Heart left ventricle (tissue), 16 donors: Measurements from ENCODE around the gene CPE. TPM values are rescaled to one million over a fixed set of nuclear protein-coding genes. Genes with fewer than 3 reads are reported as not detected.

Source experiments
- ATAC-seq, 4 donors: fragments of 200-7000 bp; cut with Tn5 transposase; one replicate each; pipeline ENCODE4 v1.9.1; 2020 to 2022; ENCODE audit warnings: moderate library complexity in 4 of 4, mild to moderate bottlenecking in 3 of 4, moderate number of reproducible peaks in 1 of 4
- DNase-seq, 5 donors: peaks; one replicate each; pipeline ENCODE4 v3.0.0-alpha.2; 2020
- H3K27ac ChIP-seq, 12 donors: fragments of 200-600 bp; sonication (generic) in 4 of 12; one replicate each; pipeline versions ENCODE4 v1.5.0 to v1.8.0; 2016 to 2022; ENCODE audit warnings: mild to moderate bottlenecking in 2 of 12
- H3K27me3 ChIP-seq, 9 donors: fragments of 200-600 bp; sonication (generic) in 2 of 9; one replicate each; pipeline versions ENCODE4 v1.5.1 to v1.8.0; 2016 to 2022; ENCODE audit warnings: mild to moderate bottlenecking in 3 of 9
- H3K36me3 ChIP-seq, 9 donors: fragments of 200-600 bp; sonication (generic) in 2 of 9; one replicate each; pipeline versions ENCODE4 v1.5.0 to v1.8.0; 2018 to 2022; ENCODE audit warnings: mild to moderate bottlenecking in 2 of 9
- H3K4me1 ChIP-seq, 12 donors: fragments of 200-600 bp; sonication (generic) in 4 of 12; one replicate each; pipeline versions ENCODE4 v1.5.0 to v1.8.0; 2016 to 2022; ENCODE audit warnings: mild to moderate bottlenecking in 3 of 12
- H3K4me3 ChIP-seq, 12 donors: fragments of 200-600 bp; sonication (generic) in 4 of 12; one replicate each; pipeline versions ENCODE4 v1.5.0 to v1.8.0; 2017 to 2022; ENCODE audit warnings: mild to moderate bottlenecking in 9 of 12, moderate library complexity in 4 of 12
- H3K9me3 ChIP-seq, 12 donors: fragments of 200-600 bp; sonication (generic) in 4 of 12; one replicate each; pipeline versions ENCODE4 v1.5.0 to v1.8.0; 2016 to 2022; ENCODE audit warnings: mild to moderate bottlenecking in 1 of 12
- CTCF ChIP-seq, 12 donors: fragments of 200-600 bp; sonication (generic) in 4 of 12; IDR thresholded peaks; one replicate each; pipeline versions ENCODE4 v1.5.0 to v1.8.0; 2018 to 2022; ENCODE audit warnings: antibody characterized with exemption in 12 of 12, mild to moderate bottlenecking in 5 of 12
- POLR2A ChIP-seq, 2 donors: fragments of 450-650 bp; IDR thresholded peaks; one replicate each; pipeline ENCODE4 v1.6.1; 2017; ENCODE audit warnings: antibody characterized with exemption in 2 of 2, mild to moderate bottlenecking in 2 of 2, moderate library complexity in 2 of 2
- WGBS, 4 donors: extraction: QIAGEN DNeasy Blood & Tissue Kit in 2 of 4; methylation state at CpG; one replicate each; pipeline versions ENCODE4 v1.1.5 to v1.1.7; 2013 to 2018; 5-methylcytosine and 5-hydroxymethylcytosine counted together
- intact Hi-C, 10 donors: fragments of 100-400 bp; cut with DNase I; formaldehyde crosslinking; loops; one replicate each; pipeline versions ENCODE4 v1.11.1 to v1.14.2; 2022
- polyA plus RNA-seq, 2 donors: library from polyadenylated mRNA; stranded (reverse); fragments of 200-250 nt; gene quantifications; one replicate each; pipeline ENCODE4 v1.2.3, GENCODE V29; 2013
- total RNA-seq, 9 donors: library from RNA; depleted of rRNA in 2 of 9; stranded (reverse); fragments of >200 nt in 2 of 9; fragmentation: NEBNext Ultra II Directional in 3 of 9; extraction: Animal tissue kit (Norgen Biotek cat#: 25700) in 3 of 9; gene quantifications; one replicate each; pipeline versions ENCODE4 v1.1.0 to v1.2.4, GENCODE V29; 2016 to 2023
- donor health status: ischemic (EF 13 %, LVEDD 7.1; RV severe dilation, severe dysfunction).
- donor health status: healthy with polysubstance abuse.
- donor health status: DM: no; HTN: yes; CAD: no.
- donor health status: DM: no; HTN: no; CAD: no.
- donor health status: ischemic (EF 25% LVEDD 6.9; RV normal size, moderate dysfunction).
- donor health status: ischemic (EF 25% LVEDD 5.7; RV mildly dilated, moderate dysfunction).
- donor health status: healthy.
- donor health status: DM: yes; HTN: yes; CAD: no.
- donor health status: ischemic (EF 35%, LVEDD 5.7; RV mildly dilated, moderate dysfunction).
- donor health status: nonischemic (EF 11% LVEDD 7.7; RV severe dilation, severe dysfunction).
- donor health status: DM: yes; HTN: yes; CAD: no.
- donor health status: PGD.
- donor health status: ischemic (EF 29% LVEDD 5.4; RV normal size, mild dysfunction).
- donor health status: nonischemic (EF 23%, LVEDD 6.1; RV moderate dilation, normal function).

Gene CPE
- total and polyA plus RNA-seq, 11 donors: 13.3 to 115 (median 28.4) TPM

GRCh38 chr4:165386328-165386727 is 7.5 kb downstream of the CPE start:
- Histone ChIP-seq H3K27me3 (peaks cover 0 to 5% (median 0%) of the 10 kb centered on the region in 9 donors), H3K27ac (no peak overlapping the region), H3K9me3 (no peaks in the 10 kb centered on the region), H3K4me1 (peaks cover 0 to 19% (median 0%) of the 10 kb centered on the region in 12 donors), H3K36me3 (no peaks in the 10 kb centered on the region), H3K4me3 (no peak overlapping the region)
- intact Hi-C loops: no loop called here
- no peak for TF ChIP-seq CTCF (IDR thresholded peaks at IDR 0.05)
- no peak for TF ChIP-seq POLR2A (IDR thresholded peaks at IDR 0.05)
- ATAC-seq (no peak), DNase-seq (no peak)
- WGBS, 4 donors: 94 to 100% (median 97%) methylated on average over 1 of the region's 1 CpG

GRCh38 chr4:165388756-165389155 is 9.9 kb downstream of the CPE start:
- DNase-seq (no peak), ATAC-seq (no peak)
- Histone ChIP-seq H3K36me3 (no peaks in the 10 kb centered on the region), H3K9me3 (no peaks in the 10 kb centered on the region), H3K27ac (no peak overlapping the region), H3K27me3 (no peaks in the 10 kb centered on the region), H3K4me3 (no peak overlapping the region), H3K4me1 (peaks cover 0 to 12% (median 0%) of the 10 kb centered on the region in 12 donors)
- no peak for TF ChIP-seq CTCF (IDR thresholded peaks at IDR 0.05)
- TF ChIP-seq POLR2A (IDR thresholded peaks at IDR 0.05): no peak
- intact Hi-C loops: no loop called here

- no peak for ATAC-seq
- Histone ChIP-seq H3K27ac (no peak overlapping the region), H3K9me3 (no peaks in the 10 kb centered on the region), H3K4me1 (no peaks in the 10 kb centered on the region), H3K36me3 (no peaks in the 10 kb centered on the region), H3K4me3 (no peak overlapping the region), H3K27me3 (no peaks in the 10 kb centered on the region)
- no peak for DNase-seq
- intact Hi-C loops: no loop called here
- TF ChIP-seq CTCF (IDR thresholded peaks at IDR 0.05) (no peak), POLR2A (IDR thresholded peaks at IDR 0.05) (no peak)
Measured at GRCh38 chr4:165393051-165393450, 14.2 kb downstream of the CPE start.

GRCh38 chr4:165393704-165394103 is 14.9 kb downstream of the CPE start:
- Histone ChIP-seq H3K4me1 (no peaks in the 10 kb centered on the region), H3K4me3 (no peak overlapping the region), H3K27ac (no peak overlapping the region), H3K36me3 (no peaks in the 10 kb centered on the region), H3K27me3 (no peaks in the 10 kb centered on the region), H3K9me3 (no peaks in the 10 kb centered on the region)
- WGBS, 4 donors: 66 to 88% (median 71%) methylated on average over 2 of the region's 2 CpGs
- DNase-seq (no peak), ATAC-seq (no peak)
- TF ChIP-seq CTCF (IDR thresholded peaks at IDR 0.05): no peak
- no peak for TF ChIP-seq POLR2A (IDR thresholded peaks at IDR 0.05)
- intact Hi-C loops: no loop called here
